HG02588 (cell line): ENCODE results near the gene OTUD5.
A peak's percentile ranks its signal among the peaks of the same experiment; 100 is the strongest.
"Not testable (repeated sequence)": the region's sequence is repeated elsewhere in the genome, so short reads cannot be mapped to it uniquely, and the experiment has no call there.

ENCODE experiments used
- ATAC-seq: cut with Tn5 transposase; IDR thresholded peaks from one replicate; pipeline ENCODE4 v1.9.1; 2021; ENCODE audit warnings: mild to moderate bottlenecking, moderate library complexity; ENCODE audit not compliant: unreplicated experiment

Gene OTUD5

DNA sequence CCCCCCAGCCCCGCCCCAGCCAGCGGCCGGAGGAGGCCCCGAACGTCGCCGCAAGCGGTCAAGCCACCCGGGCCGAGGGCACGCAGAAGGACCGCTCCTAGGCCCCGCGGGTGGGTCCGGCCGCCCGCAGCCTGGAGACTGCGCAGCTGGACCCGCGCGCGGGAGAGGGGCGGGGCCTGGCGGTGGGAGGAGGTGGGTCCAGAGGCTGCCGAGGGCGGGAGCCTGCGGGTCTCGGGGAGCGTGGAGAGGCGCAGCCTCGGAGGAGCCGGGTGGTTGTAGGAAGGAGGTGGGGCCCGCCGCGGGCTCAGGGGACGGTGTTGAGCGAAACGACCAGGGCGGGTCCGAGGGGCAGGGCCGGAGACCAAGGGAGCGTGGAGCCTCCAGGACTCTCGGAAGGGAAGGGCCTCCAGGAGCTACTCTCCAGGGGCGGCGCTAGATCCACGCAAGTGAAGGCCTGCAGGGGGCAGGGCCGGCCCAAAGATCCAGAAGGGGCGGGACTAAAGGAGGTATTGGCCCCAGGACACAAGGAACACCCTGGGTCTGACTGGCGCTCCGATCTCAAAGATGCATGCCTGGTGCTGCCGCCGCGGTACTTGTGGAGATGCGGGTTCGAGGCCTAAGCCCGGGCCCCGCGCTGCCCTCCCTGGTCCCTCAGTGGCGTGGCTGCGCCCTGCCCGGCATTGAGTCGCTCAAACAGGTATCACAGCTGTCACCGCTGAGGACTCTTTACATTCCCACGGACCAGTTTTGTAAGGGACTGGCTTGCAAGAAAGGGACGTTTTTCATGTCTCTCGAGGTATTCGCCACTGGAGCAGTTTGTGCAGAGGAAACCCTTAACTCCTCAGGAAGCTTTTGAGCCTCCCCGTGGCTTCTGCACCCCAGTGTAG, 65.8 kb downstream of the OTUD5 start:
- peak; percentile 82 for ATAC-seq

DNA sequence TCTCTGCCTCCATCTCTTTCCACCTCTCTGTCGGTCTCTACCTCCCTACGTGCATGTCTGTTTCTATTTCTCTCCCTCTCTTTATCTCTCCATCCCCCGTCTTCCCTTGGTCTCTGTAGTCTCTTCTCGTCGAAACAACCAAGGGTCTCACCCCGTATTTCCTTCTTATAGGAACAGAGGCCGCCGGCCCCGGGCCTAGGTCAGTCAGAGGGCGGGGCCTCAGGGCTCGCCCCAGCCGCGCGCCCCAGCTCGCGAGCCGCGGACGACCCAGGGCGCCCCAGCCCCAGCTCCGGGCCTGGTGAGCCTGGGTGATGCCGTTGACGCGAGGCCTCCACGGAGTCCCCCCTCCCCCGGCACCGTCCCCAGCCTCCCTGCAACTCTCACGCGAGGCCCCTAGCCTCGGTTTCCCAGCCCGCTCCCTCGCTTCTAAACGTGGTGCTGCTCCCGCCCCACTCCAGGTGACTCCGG, 66.4 kb downstream of the OTUD5 start:
- ATAC-seq: peak; percentile 46

DNA sequence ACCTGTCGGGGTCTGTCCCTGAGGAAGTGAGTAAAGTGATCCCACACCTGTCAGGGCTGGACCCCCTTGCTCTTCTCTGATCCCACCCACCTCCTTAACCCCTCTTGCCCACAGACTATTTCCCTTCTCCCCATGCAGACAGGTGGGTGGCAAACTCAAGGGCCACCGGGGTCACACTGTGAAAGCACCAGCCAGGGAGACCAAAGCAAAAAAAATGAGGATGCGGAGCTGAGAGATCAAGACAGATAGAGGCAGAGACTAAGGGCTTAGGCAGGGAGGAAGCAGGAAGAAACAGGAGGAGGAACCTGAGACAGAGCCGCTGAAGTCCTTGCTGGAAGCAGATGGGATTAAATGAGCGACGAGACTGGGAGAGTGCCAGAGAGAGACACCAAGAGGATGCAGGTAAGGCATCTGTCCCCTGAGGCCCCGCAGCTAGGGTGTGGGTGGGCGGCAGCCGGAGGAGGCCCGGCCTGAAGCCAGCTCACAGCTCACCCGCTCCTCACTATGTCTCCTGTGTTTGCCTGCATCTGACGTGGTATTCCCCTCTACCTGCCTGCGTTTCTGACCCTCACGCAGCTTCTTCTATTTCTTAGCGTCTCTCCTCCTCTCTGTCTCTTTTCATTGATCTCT, 67.0 kb downstream of the OTUD5 start:
- no peak for ATAC-seq

DNA sequence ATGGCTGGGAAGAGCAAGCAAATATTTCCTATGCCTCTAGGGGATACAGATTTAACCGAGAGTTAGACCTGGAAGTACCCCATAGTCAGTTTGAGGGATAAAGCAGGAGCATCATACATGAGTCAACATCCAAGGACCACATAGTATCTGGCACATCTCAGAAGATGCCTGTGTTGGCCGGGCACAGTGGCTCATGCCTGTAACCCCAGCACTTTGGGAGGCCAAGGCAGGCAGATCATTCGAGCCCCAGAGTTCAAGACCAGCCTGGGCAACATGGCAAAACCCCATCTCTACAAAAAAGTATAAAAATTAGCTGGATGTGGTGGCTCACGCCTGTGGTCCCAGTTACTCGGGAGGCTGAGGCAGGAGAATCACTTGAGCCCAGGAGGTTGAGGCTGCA, 70.8 kb downstream of the OTUD5 start:
- not testable (repeated sequence) for ATAC-seq

DNA sequence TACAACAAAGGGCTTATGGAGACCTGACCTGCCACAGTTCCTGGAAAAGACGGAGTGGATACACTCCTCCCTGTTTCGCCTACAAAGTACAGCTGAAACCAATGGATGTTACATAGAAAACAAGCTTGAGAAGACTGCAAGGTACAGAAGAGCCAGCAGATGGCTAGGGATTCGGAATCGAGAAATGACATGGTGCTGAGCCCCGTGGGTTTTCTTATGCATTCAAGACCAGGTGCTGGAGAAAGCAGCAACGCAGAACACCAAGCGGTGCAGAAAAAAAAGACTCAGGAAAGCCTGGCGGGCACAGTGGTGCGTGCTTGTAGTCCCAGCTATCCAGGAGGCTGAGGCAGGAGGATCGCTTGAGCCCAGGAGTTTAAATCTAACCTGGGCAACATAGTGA, 73.7 kb downstream of the OTUD5 start:
- ATAC-seq: no peak

DNA sequence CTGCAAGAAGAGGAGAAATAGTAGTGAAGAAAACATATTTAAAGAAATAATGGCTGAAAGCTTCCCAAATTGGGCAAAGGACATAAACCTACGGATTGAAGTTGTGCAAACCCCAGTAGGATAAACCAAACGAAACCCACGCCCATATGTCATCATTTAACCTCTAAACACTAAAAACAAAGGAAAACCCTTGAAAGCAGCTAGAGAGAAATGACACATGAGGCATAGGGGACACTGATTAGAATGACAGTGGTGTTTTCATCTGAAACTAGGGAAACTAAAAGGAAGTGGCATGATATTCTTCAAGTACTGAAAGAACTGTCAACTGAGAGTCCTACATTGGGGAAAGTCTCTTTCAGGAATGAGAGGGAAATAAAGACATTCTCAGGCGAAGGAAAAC, 80.5 kb downstream of the OTUD5 start:
- ATAC-seq: not testable (repeated sequence)
